COLO668 (cell line): ENCODE results near the gene SEL1L2.

ENCODE experiments used
- DNase-seq: peaks from one replicate; lab custom pipeline; 2025; ENCODE audit not compliant: unreplicated experiment; lab: John Stamatoyannopoulos, UW

The SEL1L2 gene

GRCh38 chr20:13929836-13930235 lies 60.6 kb downstream of the SEL1L2 start:
- no peak for DNase-seq

GRCh38 chr20:13928901-13929300 lies 61.5 kb downstream of the SEL1L2 start:
- no peak for DNase-seq

GRCh38 chr20:13927171-13927570 lies 63.2 kb downstream of the SEL1L2 start:
- no peak for DNase-seq

GRCh38 chr20:13922241-13922640 lies 68.2 kb downstream of the SEL1L2 start:
- no peak for DNase-seq

- no peak for DNase-seq
These were observed 75.1 kb downstream of the SEL1L2 start for GRCh38 chr20:13915284-13915683.

- no peak for DNase-seq
These were observed 76.8 kb downstream of the SEL1L2 start for GRCh38 chr20:13913572-13913971.

GRCh38 chr20:13913131-13913530 lies 77.3 kb downstream of the SEL1L2 start:
- no peak for DNase-seq

GRCh38 chr20:13910492-13910891 lies 79.9 kb downstream of the SEL1L2 start:
- DNase-seq: no peak

- DNase-seq: no peak
These were observed 81.3 kb downstream of the SEL1L2 start for GRCh38 chr20:13909067-13909466.

- no peak for DNase-seq
These were observed 85.6 kb downstream of the SEL1L2 start for GRCh38 chr20:13904766-13905165.

GRCh38 chr20:13900496-13900895 lies 89.9 kb downstream of the SEL1L2 start:
- DNase-seq: no peak

GRCh38 chr20:13898012-13898612 lies 92.3 kb downstream of the SEL1L2 start:
- no peak for DNase-seq

GRCh38 chr20:13891575-13891974 lies 98.8 kb downstream of the SEL1L2 start:
- DNase-seq: no peak

- no peak for DNase-seq
These were observed 105.6 kb downstream of the SEL1L2 start for GRCh38 chr20:13884803-13885202.

- peak; percentile 46 for DNase-seq
These were observed 107.0 kb downstream of the SEL1L2 start for GRCh38 chr20:13883425-13883824.

- no peak for DNase-seq
These were observed 111.8 kb downstream of the SEL1L2 start for GRCh38 chr20:13878566-13878965.

GRCh38 chr20:13877793-13878192 lies 112.6 kb downstream of the SEL1L2 start:
- DNase-seq: no peak

- DNase-seq: no peak
These were observed 115.1 kb downstream of the SEL1L2 start for GRCh38 chr20:13875265-13875811.

- DNase-seq: no peak
These were observed 115.8 kb downstream of the SEL1L2 start for GRCh38 chr20:13874394-13875157.

- DNase-seq: no peak
These were observed 116.6 kb downstream of the SEL1L2 start for GRCh38 chr20:13873831-13874230.

- no peak for DNase-seq
These were observed 120.2 kb downstream of the SEL1L2 start for GRCh38 chr20:13870170-13870748.

- no peak for DNase-seq
These were observed 122.1 kb downstream of the SEL1L2 start for GRCh38 chr20:13868331-13868730.
